HFF-Myc (cell line): ENCODE data around the gene TRMT6.

Experiments used
- DNase-seq: peaks from one replicate; pipeline ENCODE4 v3.0.0-alpha.2; 2011; ENCODE audit warnings: low read depth; ENCODE audit errors: extremely low read depth
- H3K4me3 ChIP-seq: replicated peaks from 2 replicates; pipeline ENCODE4 v1.5.1; 2011; ENCODE audit warnings: low read depth, mild to moderate bottlenecking, control low read depth, low read length
- TF ChIP-seq, protein P1 (sequence below): IDR thresholded peaks from 2 replicates; pipeline ENCODE4 v1.5.1; 2012; ENCODE audit warnings: mild to moderate bottlenecking, low read depth, low read length, control low read depth; ENCODE audit errors: missing control alignments

The TRMT6 gene

GRCh38 chr20:5910186-5910585 is 40.1 kb downstream of the TRMT6 start:
- no peak overlapping the region for H3K4me3 ChIP-seq
- TF ChIP-seq, protein P1, sequence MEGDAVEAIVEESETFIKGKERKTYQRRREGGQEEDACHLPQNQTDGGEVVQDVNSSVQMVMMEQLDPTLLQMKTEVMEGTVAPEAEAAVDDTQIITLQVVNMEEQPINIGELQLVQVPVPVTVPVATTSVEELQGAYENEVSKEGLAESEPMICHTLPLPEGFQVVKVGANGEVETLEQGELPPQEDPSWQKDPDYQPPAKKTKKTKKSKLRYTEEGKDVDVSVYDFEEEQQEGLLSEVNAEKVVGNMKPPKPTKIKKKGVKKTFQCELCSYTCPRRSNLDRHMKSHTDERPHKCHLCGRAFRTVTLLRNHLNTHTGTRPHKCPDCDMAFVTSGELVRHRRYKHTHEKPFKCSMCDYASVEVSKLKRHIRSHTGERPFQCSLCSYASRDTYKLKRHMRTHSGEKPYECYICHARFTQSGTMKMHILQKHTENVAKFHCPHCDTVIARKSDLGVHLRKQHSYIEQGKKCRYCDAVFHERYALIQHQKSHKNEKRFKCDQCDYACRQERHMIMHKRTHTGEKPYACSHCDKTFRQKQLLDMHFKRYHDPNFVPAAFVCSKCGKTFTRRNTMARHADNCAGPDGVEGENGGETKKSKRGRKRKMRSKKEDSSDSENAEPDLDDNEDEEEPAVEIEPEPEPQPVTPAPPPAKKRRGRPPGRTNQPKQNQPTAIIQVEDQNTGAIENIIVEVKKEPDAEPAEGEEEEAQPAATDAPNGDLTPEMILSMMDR: no peak
- no peak for DNase-seq

GRCh38 chr20:5908981-5909380 is 41.4 kb downstream of the TRMT6 start:
- no peak overlapping the region for H3K4me3 ChIP-seq
- DNase-seq: no peak
- TF ChIP-seq, protein P1: no peak

GRCh38 chr20:5900908-5901307 is 49.4 kb downstream of the TRMT6 start:
- TF ChIP-seq, protein P1: no peak
- no peak overlapping the region for H3K4me3 ChIP-seq
- DNase-seq: no peak

- H3K4me3 ChIP-seq: no peak overlapping the region
- TF ChIP-seq, protein P1: no peak
- DNase-seq: no peak
These were observed 50.9 kb downstream of the TRMT6 start for GRCh38 chr20:5899444-5899843.

DNA sequence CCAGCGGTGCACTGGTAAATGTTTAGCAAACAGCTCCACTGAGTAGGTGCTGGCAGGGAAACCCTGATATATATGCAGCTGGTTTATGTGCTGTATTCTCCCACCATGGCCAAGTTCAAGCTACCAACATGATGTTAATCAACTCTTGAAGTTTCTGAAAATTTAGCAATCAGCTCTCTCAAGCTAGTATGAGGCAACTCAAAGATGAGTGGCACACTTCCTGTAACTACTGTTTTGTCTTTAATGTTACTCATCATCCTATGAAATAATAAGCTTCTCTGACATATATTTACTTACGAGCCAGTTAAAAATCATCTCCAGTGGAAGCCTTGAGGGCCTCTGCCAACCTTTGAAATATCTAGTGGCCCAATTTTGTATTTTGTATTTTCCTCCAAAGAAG is 54.7 kb downstream of the TRMT6 start:
- DNase-seq: no peak
- no peak overlapping the region for H3K4me3 ChIP-seq
- TF ChIP-seq, protein P1: no peak

DNA sequence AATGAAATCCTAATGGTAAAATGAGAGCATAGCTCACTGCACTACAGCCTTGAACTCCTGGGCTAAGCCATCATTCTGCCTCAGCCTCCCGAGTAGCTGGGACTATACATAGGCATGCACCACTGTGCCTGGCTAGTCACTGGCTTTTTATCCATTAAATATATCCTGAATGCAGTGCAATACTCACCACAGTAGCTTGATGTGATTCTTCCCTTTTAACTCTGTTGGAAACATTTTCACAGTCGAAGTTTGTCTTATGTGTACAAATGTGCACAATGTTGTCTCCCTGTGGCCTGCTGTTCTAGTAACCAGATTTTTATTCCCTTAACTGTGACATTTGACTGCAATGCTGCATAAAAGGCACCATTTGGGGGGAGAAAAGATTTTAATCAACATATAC is 56.7 kb downstream of the TRMT6 start:
- TF ChIP-seq, protein P1: no peak
- DNase-seq: no peak
- H3K4me3 ChIP-seq: no peak overlapping the region

- DNase-seq: no peak
- TF ChIP-seq, protein P1: no peak
- no peak overlapping the region for H3K4me3 ChIP-seq
These were observed 57.3 kb downstream of the TRMT6 start for GRCh38 chr20:5893052-5893451.
